Measurements from ENCODE around the gene CPAMD8. TPM values are rescaled to one million over a fixed set of nuclear protein-coding genes. Genes with fewer than 3 reads are reported as not detected.

The CPAMD8 gene
- total RNA-seq, 1 donor from 2014 or later = 42.9 TPM

DNA sequence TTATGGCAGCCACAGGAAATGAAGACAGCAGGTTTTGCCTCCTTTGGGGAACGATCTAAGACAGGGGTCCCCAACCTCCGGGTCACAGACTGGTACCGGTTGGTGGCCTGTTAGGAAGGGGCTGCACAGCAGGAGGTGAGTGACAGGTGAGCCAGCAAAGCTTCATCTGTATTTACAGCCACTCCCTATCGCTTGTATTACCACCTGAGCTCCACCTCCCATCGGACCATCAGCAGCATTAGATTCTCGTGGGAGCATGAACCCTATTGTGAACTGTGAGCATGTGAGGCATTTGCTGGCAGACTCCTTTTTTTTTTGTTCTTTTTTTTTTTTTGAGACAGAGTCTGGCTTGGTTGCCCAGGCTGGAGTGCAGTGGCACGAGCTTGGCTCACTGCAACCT lies 115.6 kb downstream of the CPAMD8 start:
- Mint-ChIP-seq H3K27me3 (no peaks in the 10 kb centered on the region), H3K9me3 (peaks cover 14% of the 10 kb centered on the region), H3K36me3 (peaks cover 18% of the 10 kb centered on the region), H3K27ac (no peak overlapping the region), H3K4me3 (no peak overlapping the region), H3K4me1 (ENCODE audit: unreplicated experiment) (no peaks in the 10 kb centered on the region)
- TF ChIP-seq, protein P1, sequence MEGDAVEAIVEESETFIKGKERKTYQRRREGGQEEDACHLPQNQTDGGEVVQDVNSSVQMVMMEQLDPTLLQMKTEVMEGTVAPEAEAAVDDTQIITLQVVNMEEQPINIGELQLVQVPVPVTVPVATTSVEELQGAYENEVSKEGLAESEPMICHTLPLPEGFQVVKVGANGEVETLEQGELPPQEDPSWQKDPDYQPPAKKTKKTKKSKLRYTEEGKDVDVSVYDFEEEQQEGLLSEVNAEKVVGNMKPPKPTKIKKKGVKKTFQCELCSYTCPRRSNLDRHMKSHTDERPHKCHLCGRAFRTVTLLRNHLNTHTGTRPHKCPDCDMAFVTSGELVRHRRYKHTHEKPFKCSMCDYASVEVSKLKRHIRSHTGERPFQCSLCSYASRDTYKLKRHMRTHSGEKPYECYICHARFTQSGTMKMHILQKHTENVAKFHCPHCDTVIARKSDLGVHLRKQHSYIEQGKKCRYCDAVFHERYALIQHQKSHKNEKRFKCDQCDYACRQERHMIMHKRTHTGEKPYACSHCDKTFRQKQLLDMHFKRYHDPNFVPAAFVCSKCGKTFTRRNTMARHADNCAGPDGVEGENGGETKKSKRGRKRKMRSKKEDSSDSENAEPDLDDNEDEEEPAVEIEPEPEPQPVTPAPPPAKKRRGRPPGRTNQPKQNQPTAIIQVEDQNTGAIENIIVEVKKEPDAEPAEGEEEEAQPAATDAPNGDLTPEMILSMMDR (conservative IDR thresholded peaks at IDR 0.05) = no peak
- DNase-seq (ENCODE audit: extremely low spot score, unreplicated experiment) = no peak

DNA sequence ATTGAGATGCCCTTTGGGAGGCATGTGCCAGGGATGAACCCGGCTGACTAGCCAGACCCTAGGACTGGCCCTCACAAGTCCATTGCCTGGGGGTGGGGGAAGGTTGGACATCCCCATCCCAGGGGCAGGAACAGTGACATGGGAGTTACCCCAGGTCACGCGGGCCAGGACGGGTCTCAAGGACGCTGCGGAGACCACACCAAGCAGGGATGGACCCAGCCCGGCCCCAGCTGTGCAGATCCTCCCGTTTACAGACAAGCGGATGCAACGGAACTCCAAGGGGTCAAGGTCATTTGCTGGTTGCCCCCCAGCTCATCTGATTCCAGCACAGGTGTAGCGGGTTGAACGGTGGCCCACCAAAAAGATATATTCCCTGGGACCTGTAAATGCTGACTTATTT lies 117.9 kb downstream of the CPAMD8 start:
- Mint-ChIP-seq H3K4me3 (no peak overlapping the region), H3K27ac (no peak overlapping the region), H3K9me3 (peaks cover 14% of the 10 kb centered on the region), H3K27me3 (no peaks in the 10 kb centered on the region), H3K4me1 (ENCODE audit: unreplicated experiment) (no peaks in the 10 kb centered on the region), H3K36me3 (peaks cover 15% of the 10 kb centered on the region)
- DNase-seq (ENCODE audit: extremely low spot score, unreplicated experiment) = no peak
- TF ChIP-seq, protein P1 (conservative IDR thresholded peaks at IDR 0.05) = no peak

DNA sequence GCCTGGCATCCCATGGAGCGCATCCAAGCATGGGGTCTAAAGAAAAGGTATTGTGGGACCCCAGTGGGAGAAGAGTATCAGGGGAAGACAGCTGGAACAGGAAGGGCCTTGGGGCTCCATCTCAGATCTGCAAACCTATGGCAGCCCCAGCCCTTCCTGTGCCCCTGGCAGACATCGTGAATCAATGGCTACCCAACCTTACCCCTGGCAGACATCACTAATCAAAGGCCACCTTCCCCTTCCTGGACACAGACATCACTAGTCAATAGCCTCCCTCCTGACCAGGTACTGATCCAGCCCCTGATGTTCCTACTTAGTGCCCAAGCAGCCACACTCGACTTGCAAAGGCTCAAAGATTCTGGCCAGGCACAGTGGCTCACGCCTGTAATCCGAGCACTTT lies 122.0 kb downstream of the CPAMD8 start:
- H3K4me1 Mint-ChIP-seq (ENCODE audit: unreplicated experiment) = no peaks in the 10 kb centered on the region
- H3K27me3 Mint-ChIP-seq = no peaks in the 10 kb centered on the region
- TF ChIP-seq, protein P1 (conservative IDR thresholded peaks at IDR 0.05) = no peak
- no peaks in the 10 kb centered on the region for H3K9me3 Mint-ChIP-seq
- no peaks in the 10 kb centered on the region for H3K36me3 Mint-ChIP-seq
- DNase-seq (ENCODE audit: extremely low spot score, unreplicated experiment) = no peak
- H3K4me3 Mint-ChIP-seq = no peak overlapping the region
- no peak overlapping the region for H3K27ac Mint-ChIP-seq

DNA sequence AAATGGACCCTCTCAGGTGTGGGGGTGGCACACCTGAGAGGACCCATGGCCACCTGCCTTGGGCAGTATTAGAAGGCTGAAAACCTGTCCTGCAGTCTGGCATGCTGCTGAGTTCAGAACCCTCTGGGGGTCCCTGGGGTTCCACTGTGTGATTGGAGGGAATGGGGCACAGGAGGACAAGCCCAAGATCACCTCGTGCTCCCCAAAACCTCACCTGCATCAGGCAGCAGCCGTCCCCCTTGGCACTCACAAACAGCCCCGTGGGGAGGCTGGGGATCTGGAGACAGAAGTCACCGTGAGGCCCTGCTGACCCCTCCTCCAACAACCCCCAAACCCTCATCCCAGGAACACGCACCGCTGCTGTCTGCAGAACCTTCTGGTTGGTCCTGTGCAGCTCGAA lies 123.3 kb downstream of the CPAMD8 start:
- Mint-ChIP-seq H3K4me1 (ENCODE audit: unreplicated experiment) (no peaks in the 10 kb centered on the region), H3K36me3 (no peaks in the 10 kb centered on the region), H3K27ac (no peak overlapping the region), H3K9me3 (no peaks in the 10 kb centered on the region), H3K27me3 (peaks cover 3% of the 10 kb centered on the region), H3K4me3 (no peak overlapping the region)
- TF ChIP-seq, protein P1 (conservative IDR thresholded peaks at IDR 0.05) = no peak
- DNase-seq (ENCODE audit: extremely low spot score, unreplicated experiment) = no peak

DNA sequence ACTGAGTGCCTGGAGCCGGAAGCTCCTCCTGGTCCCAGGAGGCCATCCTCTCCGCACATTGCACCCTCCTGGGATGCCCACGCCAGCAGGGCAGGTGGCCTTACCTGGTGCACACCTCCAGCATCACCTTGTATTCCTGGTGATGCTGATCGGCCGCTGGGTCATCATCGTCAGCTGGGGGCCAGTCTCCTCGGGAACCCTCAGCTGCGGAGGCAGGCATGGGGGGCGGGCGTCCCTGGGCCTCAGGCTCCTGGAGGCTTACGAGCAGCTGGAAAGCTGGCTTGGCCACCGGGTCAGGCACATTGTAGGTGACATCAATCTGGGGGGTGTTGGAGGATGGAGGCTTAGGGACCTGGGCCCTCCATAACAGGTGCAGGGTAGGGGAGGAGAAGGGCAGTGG lies 124.1 kb downstream of the CPAMD8 start:
- no peak for DNase-seq (ENCODE audit: extremely low spot score, unreplicated experiment)
- TF ChIP-seq, protein P1 (conservative IDR thresholded peaks at IDR 0.05) = no peak
- no peak overlapping the region for H3K4me3 Mint-ChIP-seq
- H3K27me3 Mint-ChIP-seq = peaks cover 4% of the 10 kb centered on the region
- H3K4me1 Mint-ChIP-seq (ENCODE audit: unreplicated experiment) = no peaks in the 10 kb centered on the region
- no peak overlapping the region for H3K27ac Mint-ChIP-seq
- H3K36me3 Mint-ChIP-seq = no peaks in the 10 kb centered on the region
- H3K9me3 Mint-ChIP-seq = no peaks in the 10 kb centered on the region

All from type B pancreatic cell (in vitro differentiated cells).